GM04504 (cell line): ENCODE data around the gene BMP8A.
"Not testable (repeated sequence)": the region's sequence is repeated elsewhere in the genome, so short reads cannot be mapped to it uniquely, and the experiment has no call there.

Experiments
- DNase-seq: peaks from one replicate; pipeline ENCODE4 v3.0.0-alpha.2; 2012; ENCODE audit warnings: low read depth

Gene BMP8A

GRCh38 chr1:39507230-39507928 is 15.9 kb downstream of the BMP8A start:
- no peak for DNase-seq

- no peak for DNase-seq
These were observed 16.8 kb downstream of the BMP8A start for GRCh38 chr1:39508266-39508665.

GRCh38 chr1:39508857-39509305 is 17.4 kb downstream of the BMP8A start:
- no peak for DNase-seq

GRCh38 chr1:39509360-39510009 is 18.0 kb downstream of the BMP8A start:
- no peak for DNase-seq

- not testable (repeated sequence) for DNase-seq
These were observed 19.2 kb downstream of the BMP8A start for GRCh38 chr1:39510570-39511186.

- not testable (repeated sequence) for DNase-seq
These were observed 20.0 kb downstream of the BMP8A start for GRCh38 chr1:39511477-39511876.

- DNase-seq = not testable (repeated sequence)
These were observed 20.9 kb downstream of the BMP8A start for GRCh38 chr1:39512234-39512847.

GRCh38 chr1:39514710-39515124 is 23.3 kb downstream of the BMP8A start:
- DNase-seq = not testable (repeated sequence)

- not testable (repeated sequence) for DNase-seq
These were observed 24.0 kb downstream of the BMP8A start for GRCh38 chr1:39515131-39516086.

GRCh38 chr1:39516841-39517240 is 25.4 kb downstream of the BMP8A start:
- DNase-seq = not testable (repeated sequence)

- not testable (repeated sequence) for DNase-seq
These were observed 26.5 kb downstream of the BMP8A start for GRCh38 chr1:39517936-39518335.

GRCh38 chr1:39519376-39519775 is 27.9 kb downstream of the BMP8A start:
- not testable (repeated sequence) for DNase-seq

- not testable (repeated sequence) for DNase-seq
These were observed 30.8 kb downstream of the BMP8A start for GRCh38 chr1:39522221-39522620.

- no peak for DNase-seq
These were observed 31.5 kb downstream of the BMP8A start for GRCh38 chr1:39522661-39523567.

- no peak for DNase-seq
These were observed 32.7 kb downstream of the BMP8A start for GRCh38 chr1:39524171-39524570.

- DNase-seq = no peak
These were observed 33.3 kb downstream of the BMP8A start for GRCh38 chr1:39524591-39525365.

GRCh38 chr1:39525366-39526165 is 34.1 kb downstream of the BMP8A start:
- DNase-seq = no peak

GRCh38 chr1:39526466-39527189 is 35.2 kb downstream of the BMP8A start:
- DNase-seq = no peak
